Fibroblast of pulmonary artery (primary cell): ENCODE data around the gene MAML2.
A peak's percentile ranks its signal among the peaks of the same experiment; 100 is the strongest.

Experiments used
- DNase-seq: peaks from one replicate; pipeline ENCODE4 v3.0.0-alpha.2; 2010; ENCODE audit warnings: low read depth
- H3K4me3 ChIP-seq: replicated peaks from 2 replicates; pipeline ENCODE4 v1.5.1; 2011; ENCODE audit warnings: low read depth, mild to moderate bottlenecking, control low read depth, low read length, moderate library complexity
- TF ChIP-seq, protein P1 (sequence below): IDR thresholded peaks from 2 replicates; pipeline ENCODE4 v1.5.1; 2011; ENCODE audit warnings: mild to moderate bottlenecking, control low read depth, low read length, inconsistent platforms; ENCODE audit errors: missing control alignments

The MAML2 gene

DNA sequence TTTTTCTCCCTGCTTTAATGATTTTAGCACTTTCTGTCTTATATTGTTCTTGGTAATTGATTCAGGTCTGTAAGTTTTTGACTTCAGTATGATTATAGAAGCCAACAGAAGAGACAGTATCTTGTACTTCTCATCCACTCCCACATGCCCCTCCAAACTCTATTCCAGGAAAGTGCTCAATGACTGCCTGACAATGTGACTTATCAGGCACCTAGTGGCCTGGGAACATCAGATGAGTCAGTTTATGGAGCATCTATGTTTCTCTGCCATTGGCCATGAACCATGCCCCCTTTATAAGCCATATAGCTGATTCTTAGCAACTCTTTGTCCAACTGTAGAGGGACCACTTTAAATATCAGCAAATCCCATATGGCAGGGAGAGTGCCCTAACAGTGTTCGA, 239.9 kb downstream of the MAML2 start:
- TF ChIP-seq, protein P1, sequence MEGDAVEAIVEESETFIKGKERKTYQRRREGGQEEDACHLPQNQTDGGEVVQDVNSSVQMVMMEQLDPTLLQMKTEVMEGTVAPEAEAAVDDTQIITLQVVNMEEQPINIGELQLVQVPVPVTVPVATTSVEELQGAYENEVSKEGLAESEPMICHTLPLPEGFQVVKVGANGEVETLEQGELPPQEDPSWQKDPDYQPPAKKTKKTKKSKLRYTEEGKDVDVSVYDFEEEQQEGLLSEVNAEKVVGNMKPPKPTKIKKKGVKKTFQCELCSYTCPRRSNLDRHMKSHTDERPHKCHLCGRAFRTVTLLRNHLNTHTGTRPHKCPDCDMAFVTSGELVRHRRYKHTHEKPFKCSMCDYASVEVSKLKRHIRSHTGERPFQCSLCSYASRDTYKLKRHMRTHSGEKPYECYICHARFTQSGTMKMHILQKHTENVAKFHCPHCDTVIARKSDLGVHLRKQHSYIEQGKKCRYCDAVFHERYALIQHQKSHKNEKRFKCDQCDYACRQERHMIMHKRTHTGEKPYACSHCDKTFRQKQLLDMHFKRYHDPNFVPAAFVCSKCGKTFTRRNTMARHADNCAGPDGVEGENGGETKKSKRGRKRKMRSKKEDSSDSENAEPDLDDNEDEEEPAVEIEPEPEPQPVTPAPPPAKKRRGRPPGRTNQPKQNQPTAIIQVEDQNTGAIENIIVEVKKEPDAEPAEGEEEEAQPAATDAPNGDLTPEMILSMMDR, result no peak
- no peak for DNase-seq
- no peak overlapping the region for H3K4me3 ChIP-seq

DNA sequence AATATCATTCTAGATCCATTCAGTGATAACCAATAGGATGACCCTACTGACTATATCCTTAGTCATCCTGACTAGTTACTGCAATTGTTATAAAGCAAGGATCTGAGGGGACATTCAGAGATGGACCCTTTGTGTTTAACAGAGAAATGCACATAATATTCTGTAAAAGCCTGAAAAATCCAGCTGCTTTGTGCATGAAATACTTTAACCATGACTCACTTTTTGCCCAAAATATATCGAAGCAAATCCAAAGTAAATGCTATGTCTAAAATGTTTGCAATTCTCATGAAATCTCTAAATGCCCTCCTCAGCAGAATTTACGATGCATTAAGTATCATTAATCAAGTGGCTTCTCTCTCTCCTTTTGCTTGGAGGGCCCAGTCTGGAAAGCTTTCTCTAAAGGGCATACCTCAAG, 240.3 kb downstream of the MAML2 start:
- TF ChIP-seq, protein P1, result no peak
- H3K4me3 ChIP-seq, result no peak overlapping the region
- peak; percentile 70 for DNase-seq

DNA sequence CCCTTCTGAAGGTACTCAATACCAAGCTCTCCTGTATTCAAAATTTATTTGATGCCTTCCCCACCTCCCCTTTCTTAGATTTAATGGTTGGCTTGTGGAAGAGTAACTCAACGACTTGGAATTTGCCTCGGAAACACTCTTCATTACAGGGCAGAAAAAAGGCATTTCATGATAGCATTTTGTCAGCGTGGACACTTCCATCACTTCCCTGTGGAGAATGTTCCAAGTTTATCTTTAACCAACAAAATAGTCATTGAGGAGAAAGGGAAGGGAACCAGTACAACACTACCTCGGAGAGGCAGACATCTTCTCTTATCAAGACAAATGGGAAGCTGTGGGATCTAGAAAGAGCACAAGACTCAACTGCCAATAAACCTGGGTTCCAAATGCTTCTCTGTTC, 241.8 kb downstream of the MAML2 start:
- no peak for DNase-seq
- TF ChIP-seq, protein P1, result no peak
- no peak overlapping the region for H3K4me3 ChIP-seq

DNA sequence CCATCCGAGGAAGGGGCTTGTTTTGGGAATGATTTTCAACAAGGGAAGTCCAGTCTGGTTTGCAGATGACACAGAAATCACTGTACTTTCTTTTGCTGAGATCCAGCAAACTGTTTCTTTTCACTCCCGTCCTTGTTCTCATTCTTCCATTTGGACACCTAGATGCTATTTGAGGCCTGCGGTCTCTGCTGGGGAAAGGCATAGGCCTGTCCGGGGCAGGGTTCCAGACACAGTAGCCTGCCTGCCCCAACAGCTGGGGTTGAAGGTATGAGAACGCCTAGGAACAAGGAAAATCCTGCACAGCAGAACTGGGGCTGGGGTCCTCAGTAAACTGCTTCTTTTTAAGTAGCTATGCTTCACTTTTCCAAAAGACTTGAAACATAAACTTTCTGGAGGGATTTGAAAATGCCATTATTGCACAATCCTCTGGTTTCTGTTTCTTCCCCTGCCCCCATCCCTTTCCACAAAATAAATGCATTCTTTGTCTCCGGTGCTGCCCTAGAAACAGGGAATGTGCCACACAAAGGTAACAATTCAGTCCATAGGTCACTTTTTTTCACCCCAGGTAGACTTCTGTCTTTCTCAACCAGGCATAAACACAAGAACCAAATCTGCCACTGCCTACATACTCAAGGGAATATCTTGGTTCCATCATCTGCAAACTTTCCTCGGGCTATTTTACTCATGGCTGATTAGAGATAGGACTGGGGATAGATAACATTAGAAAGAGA, 244.3 kb downstream of the MAML2 start:
- peak; percentile 65 for DNase-seq
- TF ChIP-seq, protein P1, result no peak
- H3K4me3 ChIP-seq, result no peak overlapping the region

DNA sequence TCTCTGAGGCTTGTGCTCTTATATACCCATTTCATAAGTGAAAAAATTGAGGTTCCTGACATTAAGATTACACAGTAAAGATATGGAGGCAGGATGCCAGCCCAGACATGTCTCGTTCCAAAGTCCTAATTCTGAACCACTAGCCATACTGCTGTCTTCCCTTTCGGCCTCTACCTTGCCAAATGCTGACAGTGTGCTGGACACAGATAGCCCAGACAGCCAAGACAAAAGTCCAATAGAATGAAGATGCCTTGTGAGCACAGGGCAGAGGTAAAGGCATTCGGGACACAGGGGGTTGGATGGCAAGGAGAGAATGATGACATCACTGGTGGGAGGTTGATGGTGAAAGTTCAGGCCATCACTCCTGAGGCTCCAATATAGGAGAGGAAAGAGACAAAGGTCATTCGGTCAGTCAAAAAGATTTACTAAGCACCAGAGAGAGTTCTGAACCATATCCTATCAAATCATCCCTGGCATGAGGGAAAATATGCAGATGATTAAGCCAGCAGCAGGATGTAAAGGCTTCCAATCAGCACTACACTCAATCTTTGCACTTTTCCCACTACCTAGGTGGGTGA, 245.1 kb downstream of the MAML2 start:
- TF ChIP-seq, protein P1, result no peak
- no peak overlapping the region for H3K4me3 ChIP-seq
- DNase-seq, result peak; percentile 35

DNA sequence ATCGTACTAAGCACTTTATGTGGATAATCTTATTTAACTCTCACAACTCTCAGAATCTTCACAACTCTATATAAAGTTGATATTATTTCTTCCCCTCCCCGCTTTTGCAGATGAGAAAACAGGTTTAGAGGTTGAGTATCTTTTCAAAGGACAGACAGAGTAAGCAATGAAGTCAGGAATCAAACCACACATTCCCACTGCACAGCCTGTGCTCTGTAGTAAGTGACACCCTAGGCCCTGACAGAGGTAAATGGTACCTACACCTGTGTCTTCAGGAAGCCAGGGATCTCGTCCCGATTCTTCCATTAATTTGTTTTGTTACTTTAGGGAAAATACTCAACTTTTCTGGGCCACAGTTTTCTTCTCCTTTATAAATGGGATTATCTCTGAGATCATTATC, 246.6 kb downstream of the MAML2 start:
- no peak overlapping the region for H3K4me3 ChIP-seq
- no peak for DNase-seq
- TF ChIP-seq, protein P1, result no peak

DNA sequence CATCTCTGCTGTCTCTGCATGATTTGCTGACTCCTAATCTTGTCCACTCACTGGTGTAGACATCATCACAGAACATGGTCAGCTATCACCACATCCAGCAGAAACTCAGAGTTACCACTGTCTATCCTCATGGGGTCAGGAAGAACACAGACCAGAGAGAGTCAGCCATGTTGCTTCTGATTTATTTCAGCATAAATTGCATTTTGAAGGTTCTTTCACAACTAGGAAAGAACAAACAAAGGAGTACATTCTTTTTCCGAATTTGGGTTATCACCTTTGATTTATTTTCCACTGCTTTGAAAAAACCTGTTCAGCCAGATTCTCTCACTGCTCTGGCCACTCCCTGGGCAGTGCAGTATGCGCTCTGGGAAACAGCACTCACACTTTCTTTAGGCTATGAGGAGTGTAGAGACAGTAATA, 247.1 kb downstream of the MAML2 start:
- TF ChIP-seq, protein P1, result no peak
- no peak for DNase-seq
- H3K4me3 ChIP-seq, result no peak overlapping the region
